ENCODE data around the gene EPN2. TPM values are rescaled to one million over a fixed set of nuclear protein-coding genes. Genes with fewer than 3 reads are reported as not detected.

EPN2 gene
- total RNA-seq, 6 donors from 2014 or later: 26.3 to 64.5 (median 47.9) TPM

GRCh38 chr17:19334331-19334730 lies 97.2 kb downstream of the EPN2 start:
- ATAC-seq (ENCODE audit: low FRiP score in 2 of 2) (no peak), DNase-seq (peak in 1 of 2 donors; percentile 13)
- no peak for TF ChIP-seq POLR2A (IDR thresholded peaks at IDR 0.05)
- TF ChIP-seq EP300 (IDR thresholded peaks at IDR 0.05): no peak
- TF ChIP-seq POLR2AphosphoS5 (IDR thresholded peaks at IDR 0.05): no peak
- TF ChIP-seq CTCF (IDR thresholded peaks at IDR 0.05): no peak
- 89 to 94% methylated on average over 2 to 6 of the region's 6 CpGs for WGBS, 2 donors
- Histone ChIP-seq H3K27me3 (no peaks in the 10 kb centered on the region), H3K27ac (no peak overlapping the region), H3K4me3 (no peak overlapping the region), H3K36me3 (peaks cover 0 to 23% (median 3%) of the 10 kb centered on the region in 4 donors), H3K4me1 (peaks cover 0 to 18% (median 11%) of the 10 kb centered on the region in 4 donors), H3K9me3 (no peaks in the 10 kb centered on the region)

- Histone ChIP-seq H3K9me3 (no peaks in the 10 kb centered on the region), H3K27ac (peak overlapping the region in 1 of 4 donors; percentile 1), H3K4me1 (peaks cover 0 to 18% (median 11%) of the 10 kb centered on the region in 4 donors), H3K27me3 (no peaks in the 10 kb centered on the region), H3K4me3 (no peak overlapping the region), H3K36me3 (peaks cover 0 to 12% (median 3%) of the 10 kb centered on the region in 4 donors)
- DNase-seq (peak in 1 of 2 donors; percentile 16), ATAC-seq (ENCODE audit: low FRiP score in 2 of 2) (no peak)
- no peak for TF ChIP-seq POLR2A (IDR thresholded peaks at IDR 0.05)
- 94 to 96% methylated on average over 13 to 18 of the region's 18 CpGs for WGBS, 2 donors
These were observed 98.9 kb downstream of the EPN2 start for GRCh38 chr17:19335951-19336631.

- H3K27ac ChIP-seq: peak overlapping the region in 1 of 4 donors; percentile 41
- DNase-seq: peak in 1 of 2 donors; percentile 69
These were observed 100.0 kb downstream of the EPN2 start for GRCh38 chr17:19336938-19337711.

GRCh38 chr17:19337712-19338023 lies 100.5 kb downstream of the EPN2 start:
- TF ChIP-seq EP300 (IDR thresholded peaks at IDR 0.05) (no peak), POLR2AphosphoS5 (IDR thresholded peaks at IDR 0.05) (no peak), POLR2A (IDR thresholded peaks at IDR 0.05) (no peak), CTCF (IDR thresholded peaks at IDR 0.05) (no peak)
- Histone ChIP-seq H3K4me3 (no peak overlapping the region), H3K27me3 (no peaks in the 10 kb centered on the region), H3K27ac (peak overlapping the region in 2 of 4 donors; percentile 32 to 41), H3K9me3 (no peaks in the 10 kb centered on the region), H3K4me1 (peaks cover 7 to 18% (median 11%) of the 10 kb centered on the region in 4 donors), H3K36me3 (peaks cover 0 to 12% (median 3%) of the 10 kb centered on the region in 4 donors)
- 70 to 83% methylated on average over 2 of the region's 2 CpGs for WGBS, 2 donors
- DNase-seq (peak in 1 of 2 donors; percentile 13), ATAC-seq (ENCODE audit: low FRiP score in 2 of 2) (no peak)

More at GRCh38 chr17:19336938-19337711, 100.0 kb downstream of the EPN2 start:
- Histone ChIP-seq H3K4me1 (peaks cover 2 to 18% (median 11%) of the 10 kb centered on the region in 4 donors), H3K9me3 (no peaks in the 10 kb centered on the region), H3K27me3 (no peaks in the 10 kb centered on the region), H3K4me3 (no peak overlapping the region), H3K36me3 (peaks cover 0 to 12% (median 3%) of the 10 kb centered on the region in 4 donors)
- TF ChIP-seq POLR2A (IDR thresholded peaks at IDR 0.05) (no peak), CTCF (IDR thresholded peaks at IDR 0.05) (peak in 5 of 6 experiments; percentile 27 to 86 (median 73)), POLR2AphosphoS5 (IDR thresholded peaks at IDR 0.05) (peak in 1 of 2 donors; percentile 53), EP300 (IDR thresholded peaks at IDR 0.05) (no peak)
- WGBS, 2 donors: 46 to 79% methylated on average over 13 to 21 of the region's 21 CpGs
- no peak for ATAC-seq (ENCODE audit: low FRiP score in 2 of 2)
